Motor neuron (in vitro differentiated cells): ENCODE measurements around the gene TMED5. TPM values are rescaled to one million over a fixed set of nuclear protein-coding genes. Genes with fewer than 3 reads are reported as not detected.
"Not testable (repeated sequence)": the region's sequence is repeated elsewhere in the genome, so short reads cannot be mapped to it uniquely, and the experiment has no call there.

ENCODE experiments used
- ATAC-seq, 8 experiments: fragments of 200-7000 bp; cut with Tn5 transposase; replicated peaks in 6 of 8; 2 replicates each; pipeline ENCODE4 v1.8.0; 2021; ENCODE audit warnings: mild to moderate bottlenecking in 8 of 8, moderate library complexity in 8 of 8
- H3K27ac ChIP-seq, 2 donors: fragments of 250-450 bp; sonication (Bioruptor Pico); 2 replicates each; pipeline ENCODE4 v1.9.0; 2021; ENCODE audit warnings: antibody characterized with exemption in 2 of 2, mild to moderate bottlenecking in 2 of 2, moderate library complexity in 1 of 2
- H3K4me1 ChIP-seq, 2 donors: fragments of 250-450 bp; sonication (Bioruptor Pico); replicated peaks in 1 of 2; 2 replicates each; pipeline ENCODE4 v1.6.1; 2021; ENCODE audit warnings: antibody characterized with exemption in 2 of 2, mild to moderate bottlenecking in 2 of 2, moderate library complexity in 1 of 2
- H3K4me3 ChIP-seq, 5 donors: fragments of 250-450 bp; sonication (Bioruptor Pico); 2 replicates each; pipeline ENCODE4 v1.9.0; 2021; ENCODE audit warnings: antibody characterized with exemption in 5 of 5, mild to moderate bottlenecking in 5 of 5, moderate library complexity in 4 of 5
- WGBS, 10 experiments: fragments of 450-650 bp; shearing (Covaris generic); methylation state at CpG; one replicate each; pipeline ENCODE4 v1.0.0; 2022; 5-methylcytosine and 5-hydroxymethylcytosine counted together
- in situ Hi-C, 9 experiments: fragments of 400-800 bp; cut with MboI; loops; one replicate each; pipeline ENCODE4 v1.15.0; 2021; ENCODE audit warnings: low sequenced_read_pairs in 9 of 9, low pct_unique_long_range_greater_than_20kb in 2 of 9; ENCODE audit not compliant: unreplicated experiment in 9 of 9
- total RNA-seq, 8 experiments: library from RNA; unstranded; fragments of 300-600 nt; gene quantifications; 2 replicates each; pipeline versions ENCODE4 v1.2.3 to v1.2.4, GENCODE V29; 2022

Gene TMED5
- total RNA-seq, 8 experiments from 2014 or later: 25.4 to 65.2 (median 49.7) TPM

DNA sequence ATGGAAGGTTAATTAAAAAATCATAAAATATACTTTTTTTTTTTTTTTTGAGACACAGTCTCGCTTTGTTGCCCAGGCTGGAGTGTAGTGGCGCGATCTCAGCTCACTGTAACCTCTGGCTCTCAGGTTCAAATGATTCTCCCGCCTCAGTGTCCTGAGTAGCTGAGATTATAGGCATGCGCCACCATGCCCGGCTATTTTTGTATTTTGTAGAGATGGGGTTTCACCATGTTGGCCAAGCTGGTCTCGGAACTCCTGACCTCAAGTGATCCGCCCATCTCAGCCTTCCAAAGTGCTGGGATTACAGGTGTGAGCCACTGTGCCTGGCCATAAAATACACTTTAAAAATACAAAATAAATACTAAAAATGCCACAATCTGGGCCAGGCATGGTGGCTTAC, 16.9 kb downstream of the TMED5 start:
- not testable (repeated sequence) for ATAC-seq, H3K27ac ChIP-seq
- WGBS, 10 experiments: 93 to 100% (median 100%) methylated on average over 1 to 8 of the region's 8 CpGs; no CpG with 5 or more reads in 1 of the 10 experiments

GRCh38 chr1:93159337-93159736, 20.9 kb downstream of the TMED5 start:
- in situ Hi-C loops: no loop called here
- Histone ChIP-seq H3K4me3 (no peak overlapping the region), H3K27ac (no peak overlapping the region), H3K4me1 (peaks cover 0 to 5% of the 10 kb centered on the region in 2 donors)
- WGBS, 10 experiments: 75 to 100% (median 96%) methylated on average over 2 of the region's 2 CpGs
- no peak for ATAC-seq

More for the DNA sequence above, 16.9 kb downstream of the TMED5 start:
- H3K4me3 ChIP-seq, in situ Hi-C loops, H3K4me1 ChIP-seq: not testable (repeated sequence)

- Histone ChIP-seq H3K4me1 (no peaks in the 10 kb centered on the region), H3K4me3 (no peak overlapping the region), H3K27ac (no peak overlapping the region)
- in situ Hi-C loops: no loop called here
- WGBS, 10 experiments: 54 to 100% (median 90%) methylated on average over 1 to 3 of the region's 3 CpGs; no CpG with 5 or more reads in 1 of the 10 experiments
- no peak for ATAC-seq
Measured at GRCh38 chr1:93155335-93155734, 24.9 kb downstream of the TMED5 start.

DNA sequence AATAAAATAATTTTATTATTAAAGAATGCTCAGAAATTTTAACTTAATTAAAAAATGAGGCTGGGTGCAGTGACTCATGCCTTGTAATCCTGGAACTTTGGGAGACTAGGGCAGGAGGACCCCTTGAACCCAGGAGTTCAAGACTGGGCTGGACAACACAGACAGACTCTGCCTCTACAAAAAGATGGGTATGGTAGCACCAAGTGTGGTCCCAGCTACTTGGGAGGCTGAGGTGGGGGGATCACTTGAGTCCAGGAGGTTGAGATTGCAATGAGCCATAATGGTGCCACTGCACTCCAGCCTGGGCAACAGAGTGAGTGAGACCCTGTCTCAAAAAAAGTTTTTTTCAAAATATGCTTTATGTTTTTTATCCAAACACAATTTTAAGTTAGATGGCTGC, 25.3 kb downstream of the TMED5 start:
- ATAC-seq: no peak
- in situ Hi-C loops: no loop called here
- no peaks in the 10 kb centered on the region for H3K4me1 ChIP-seq
- no peak overlapping the region for H3K27ac ChIP-seq
- H3K4me3 ChIP-seq: no peak overlapping the region

DNA sequence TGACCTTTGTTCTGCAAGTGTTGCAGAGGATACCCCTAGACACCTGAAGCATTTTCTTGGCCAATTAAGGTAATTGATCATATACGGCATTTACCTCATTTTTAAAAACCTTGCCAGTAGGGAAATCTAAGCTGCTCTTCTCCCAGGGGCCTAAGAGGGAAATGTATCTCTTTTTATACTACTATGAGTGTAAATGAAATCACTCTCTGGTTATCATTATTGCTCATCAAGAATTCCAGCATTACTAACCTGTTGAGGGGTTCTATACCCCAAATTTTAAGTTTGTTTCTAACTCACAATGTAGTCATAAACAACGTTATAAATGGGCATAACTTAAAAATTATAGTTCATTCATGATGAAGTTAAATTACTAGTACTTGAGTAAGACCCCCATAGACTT, 27.4 kb downstream of the TMED5 start:
- Histone ChIP-seq H3K4me1 (no peaks in the 10 kb centered on the region), H3K27ac (no peak overlapping the region), H3K4me3 (no peak overlapping the region)
- in situ Hi-C loops: no loop called here
- ATAC-seq: no peak
- 79 to 96% (median 89%) methylated on average over 1 to 2 of the region's 2 CpGs for WGBS, 10 experiments

DNA sequence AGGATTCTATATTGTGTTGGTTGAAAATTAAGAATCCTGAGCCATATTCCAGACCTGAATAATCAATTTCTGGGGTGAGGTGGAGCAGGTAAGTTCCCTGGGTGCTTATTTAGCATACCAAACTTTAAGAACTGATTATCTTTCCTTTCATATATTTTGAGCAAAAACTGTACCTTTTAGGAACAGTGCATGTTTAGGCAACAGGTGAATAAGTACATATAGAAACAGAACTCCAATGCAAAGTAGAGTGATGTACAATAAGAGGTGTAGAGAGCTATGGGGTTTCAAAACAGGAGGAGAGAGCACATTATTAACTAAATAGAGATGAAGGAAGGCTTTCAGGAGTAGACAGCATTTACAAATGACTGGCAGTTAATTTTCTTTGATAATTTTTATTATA, 28.7 kb downstream of the TMED5 start:
- H3K27ac ChIP-seq: no peak overlapping the region
- no peak for ATAC-seq
- in situ Hi-C loops: no loop called here
- no peaks in the 10 kb centered on the region for H3K4me1 ChIP-seq
- no peak overlapping the region for H3K4me3 ChIP-seq

DNA sequence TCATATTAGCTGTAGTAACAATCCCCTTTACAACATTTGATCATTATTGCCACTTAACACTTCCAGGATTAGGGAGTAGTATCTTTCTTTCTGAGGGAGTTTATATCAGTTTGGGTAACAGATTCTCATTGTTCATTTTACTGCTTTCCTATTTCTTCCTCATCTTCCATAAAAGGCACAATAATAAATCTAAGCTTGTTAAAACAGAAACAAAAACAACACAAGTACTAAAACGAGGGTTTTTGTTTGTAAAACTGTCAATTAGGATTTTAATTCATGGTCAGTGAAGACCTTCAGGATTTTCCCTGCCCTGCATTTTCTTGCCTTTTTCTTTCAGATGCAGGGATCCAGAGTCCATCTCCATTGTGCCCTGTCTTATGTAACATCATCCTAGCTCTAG, 29.5 kb downstream of the TMED5 start:
- Histone ChIP-seq H3K27ac (no peak overlapping the region), H3K4me3 (no peak overlapping the region), H3K4me1 (no peaks in the 10 kb centered on the region)
- 0 to 86% (median 56%) methylated on average over 1 of the region's 1 CpG; no CpG with 5 or more reads in 2 of the 10 experiments for WGBS, 10 experiments
- in situ Hi-C loops: no loop called here
- ATAC-seq: no peak

DNA sequence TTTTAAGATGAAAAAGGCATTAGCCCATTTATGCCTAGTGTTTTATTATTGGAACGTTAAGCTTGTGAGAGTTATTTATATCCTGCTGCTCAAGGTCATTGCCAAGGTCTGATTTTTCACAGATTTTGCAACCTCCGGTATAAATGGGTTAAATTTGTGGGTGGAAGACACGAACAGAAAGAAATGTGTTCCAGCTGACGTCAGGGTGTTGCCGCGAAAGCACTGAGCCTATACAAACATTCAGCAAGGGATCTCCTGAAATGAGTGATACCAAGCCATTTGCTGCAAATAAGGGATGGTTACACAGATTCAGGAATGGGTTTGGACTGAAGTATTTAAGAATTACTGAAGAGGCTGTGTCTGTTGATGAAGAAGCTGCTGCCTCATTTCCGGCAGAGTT, 32.2 kb downstream of the TMED5 start:
- peak in 2 of 8 experiments; percentile 18 to 38 for ATAC-seq
- 6 to 94% (median 79%) methylated on average over 2 to 7 of the region's 7 CpGs; no CpG with 5 or more reads in 1 of the 10 experiments for WGBS, 10 experiments
- Histone ChIP-seq H3K4me1 (no peaks in the 10 kb centered on the region), H3K27ac (no peak overlapping the region), H3K4me3 (no peak overlapping the region)
- in situ Hi-C loops: no loop called here

GRCh38 chr1:93143769-93144168, 36.4 kb downstream of the TMED5 start:
- in situ Hi-C loops: no loop called here
- Histone ChIP-seq H3K4me1 (no peaks in the 10 kb centered on the region), H3K27ac (no peak overlapping the region), H3K4me3 (no peak overlapping the region)
- 87 to 100% (median 96%) methylated on average over 3 to 4 of the region's 4 CpGs for WGBS, 10 experiments
- ATAC-seq: no peak

DNA sequence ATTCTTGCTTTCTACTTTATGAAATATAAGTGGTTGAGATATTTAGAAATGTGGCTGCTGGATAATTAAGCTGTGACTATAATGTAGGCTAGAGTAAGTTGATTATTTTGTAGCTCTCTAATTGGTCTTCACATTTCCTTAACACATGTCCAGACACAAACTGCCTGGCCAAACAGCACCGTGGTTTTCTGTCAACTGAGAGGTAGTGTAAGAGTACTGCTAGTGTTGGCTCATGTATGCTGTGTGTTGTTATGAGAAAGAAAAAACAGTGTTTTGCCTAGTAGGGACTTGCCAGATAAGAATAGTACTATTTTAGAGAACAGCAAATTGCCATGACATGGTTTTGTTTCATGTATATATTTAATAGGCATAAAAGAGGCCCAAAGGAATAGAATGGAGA, 37.1 kb downstream of the TMED5 start:
- 0 to 100% (median 96%) methylated on average over 1 of the region's 1 CpG; no CpG with 5 or more reads in 1 of the 10 experiments for WGBS, 10 experiments

DNA sequence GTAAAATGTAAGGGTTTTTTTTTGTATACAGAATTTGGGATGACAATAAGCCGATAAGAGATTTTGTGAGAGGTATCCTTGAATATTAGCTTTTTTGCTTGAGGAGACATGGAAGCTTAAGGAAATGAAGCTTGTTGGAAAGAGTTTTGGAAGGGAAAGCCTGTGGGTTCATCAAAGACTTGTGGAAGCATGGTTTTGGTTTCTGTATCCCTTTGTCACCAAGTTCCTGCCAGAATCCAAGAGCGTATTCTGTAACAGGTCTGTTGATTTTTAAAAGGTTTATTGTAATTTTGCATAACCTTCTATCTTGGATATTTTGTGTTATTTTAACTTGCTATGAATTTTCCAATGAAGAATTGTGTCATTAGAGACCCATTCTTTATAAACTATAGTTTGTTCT, 38.1 kb downstream of the TMED5 start:
- Histone ChIP-seq H3K4me1 (no peaks in the 10 kb centered on the region), H3K4me3 (no peak overlapping the region), H3K27ac (no peak overlapping the region)
- in situ Hi-C loops: no loop called here
- WGBS, 10 experiments: 70 to 100% (median 98%) methylated on average over 1 to 2 of the region's 2 CpGs
- ATAC-seq: no peak

More for the DNA sequence above, 37.1 kb downstream of the TMED5 start:
- Histone ChIP-seq H3K27ac (no peak overlapping the region), H3K4me1 (no peaks in the 10 kb centered on the region), H3K4me3 (no peak overlapping the region)
- in situ Hi-C loops: no loop called here
- ATAC-seq: peak in 2 of 8 experiments; percentile 35 to 54

GRCh38 chr1:93140106-93140505, 40.1 kb downstream of the TMED5 start:
- in situ Hi-C loops: no loop called here

DNA sequence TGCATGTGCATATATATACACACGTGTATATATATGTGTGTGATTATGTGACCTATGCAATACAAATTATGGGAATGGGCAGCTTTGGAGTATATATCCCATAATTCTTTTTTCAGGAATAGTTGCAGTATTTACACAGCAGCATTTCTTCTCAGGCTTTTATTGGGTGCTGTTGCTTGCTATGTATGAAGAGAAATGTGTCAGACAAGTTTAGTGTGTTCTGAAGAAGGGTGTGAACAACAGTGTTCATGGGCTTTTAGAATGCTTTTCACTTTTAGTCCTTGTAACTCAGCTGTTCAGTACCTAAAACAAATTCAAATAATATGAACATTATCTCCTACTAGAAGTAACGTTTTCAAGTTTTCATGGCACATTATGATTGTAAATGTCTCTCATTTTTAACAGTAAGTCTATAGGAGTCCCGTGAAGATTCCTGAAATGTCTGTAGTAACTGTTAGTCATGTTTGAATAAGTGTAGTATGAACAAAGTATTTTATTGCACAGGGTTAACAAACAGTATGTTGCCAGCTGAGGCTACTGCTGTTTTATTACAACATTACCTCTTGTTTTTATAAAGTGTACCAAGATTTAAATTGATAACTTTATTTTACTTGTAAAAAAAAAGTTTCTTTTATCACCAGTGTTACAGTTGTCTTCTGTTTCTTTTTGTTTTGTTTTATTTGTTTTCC, 42.5 kb downstream of the TMED5 start:
- WGBS, 10 experiments: 41 to 92% (median 74%) methylated on average over 1 to 3 of the region's 3 CpGs
- H3K4me1 ChIP-seq: no peaks in the 10 kb centered on the region
- in situ Hi-C loops: no loop called here
- H3K4me3 ChIP-seq: no peak overlapping the region
- ATAC-seq: no peak
- H3K27ac ChIP-seq: no peak overlapping the region

More at GRCh38 chr1:93140106-93140505, 40.1 kb downstream of the TMED5 start:
- Histone ChIP-seq H3K4me3 (no peak overlapping the region), H3K4me1 (no peaks in the 10 kb centered on the region), H3K27ac (no peak overlapping the region)
- WGBS, 10 experiments: 17 to 100% (median 89%) methylated on average over 1 of the region's 1 CpG; no CpG with 5 or more reads in 2 of the 10 experiments
- ATAC-seq: no peak

DNA sequence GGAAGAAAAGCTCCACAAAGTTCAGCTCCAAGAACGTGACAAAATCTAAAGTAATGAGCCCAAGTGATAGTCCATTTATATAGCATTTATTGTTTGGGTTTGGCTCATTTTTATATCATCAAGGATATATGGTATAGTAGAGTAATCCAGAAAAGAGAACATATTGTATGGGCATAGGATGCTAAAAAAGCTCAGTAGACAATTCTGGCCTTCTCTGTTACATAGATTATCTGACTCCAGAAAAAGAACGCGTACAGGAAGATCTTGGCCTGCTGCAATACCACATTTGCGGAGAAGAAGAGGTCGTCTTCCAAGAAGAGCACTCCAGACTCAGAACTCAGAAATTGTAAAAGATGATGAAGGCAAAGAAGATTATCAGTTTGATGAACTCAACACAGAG, 43.8 kb downstream of the TMED5 start:
- H3K4me1 ChIP-seq: no peaks in the 10 kb centered on the region
- H3K4me3 ChIP-seq: no peak overlapping the region
- in situ Hi-C loops: no loop called here
- WGBS, 10 experiments: 61 to 100% (median 96%) methylated on average over 2 to 5 of the region's 5 CpGs; no CpG with 5 or more reads in 1 of the 10 experiments
- ATAC-seq: no peak
- H3K27ac ChIP-seq: no peak overlapping the region
